Left cardiac atrium (tissue), 4 donors: ENCODE measurements around the gene ST6GALNAC6. TPM values are rescaled to one million over a fixed set of nuclear protein-coding genes. Genes with fewer than 3 reads are reported as not detected.
"Not testable (repeated sequence)": the region's sequence is repeated elsewhere in the genome, so short reads cannot be mapped to it uniquely, and the experiment has no call there.

Experiments
- ATAC-seq, 2 donors: fragments of 200-7000 bp; cut with Tn5 transposase; one replicate each; pipeline ENCODE4 v1.9.1; 2020; ENCODE audit warnings: mild to moderate bottlenecking in 2 of 2, moderate library complexity in 2 of 2
- DNase-seq: peaks from one replicate; pipeline ENCODE4 v3.0.0-alpha.2; 2020
- intact Hi-C, 2 donors: fragments of 100-400 bp; cut with DNase I; formaldehyde crosslinking; loops; one replicate each; pipeline versions ENCODE4 v1.14.1 to v1.15.1; 2022 to 2023
- total RNA-seq, 2 donors: library from RNA; stranded (reverse); fragmentation: NEBNext Ultra II Directional; extraction: Animal tissue kit (Norgen Biotek cat#: 25700); gene quantifications; one replicate each; pipeline ENCODE4 v1.2.1, GENCODE V29; 2021
- donor health status: DM: no; HTN: yes; CAD: no.
- donor health status: DM: no; HTN: yes; CAD: no; lungs with severe emphysema.
- donor health status: DM: yes; HTN: yes; CAD: no.
- donor health status: Dilated cardiomyopathy.

Gene ST6GALNAC6
- total RNA-seq, 2 donors from 2014 or later, result 56.7 to 71.7 TPM

- no peak for DNase-seq
- no peak for ATAC-seq
- intact Hi-C loops, result no loop called here
Measured at GRCh38 chr9:127880143-127880542, 19.3 kb downstream of the ST6GALNAC6 start.

GRCh38 chr9:127878652-127879390 lies 20.6 kb downstream of the ST6GALNAC6 start:
- DNase-seq, result no peak

GRCh38 chr9:127878001-127878651 lies 21.3 kb downstream of the ST6GALNAC6 start:
- intact Hi-C loops, result loop anchor here (5.0 to 10.0 kb wide), 2 partner anchors 39 to 73 kb away; partner anchors contain the start of genes FPGS (in 1 of the 2) and ST6GALNAC4 (in 1 of the 2)
- ATAC-seq, result peak in 1 of 2 donors; percentile 0
- no peak for DNase-seq

More at GRCh38 chr9:127878652-127879390, 20.6 kb downstream of the ST6GALNAC6 start:
- no peak for ATAC-seq
- intact Hi-C loops, result loop anchor here (5.0 to 10.0 kb wide), 2 partner anchors 38 to 74 kb away; partner anchors contain the start of genes FPGS (in 1 of the 2) and ST6GALNAC4 (in 1 of the 2)

- ATAC-seq (peak; percentile 81 to 83), DNase-seq (peak; percentile 88)
- intact Hi-C loops, result loop anchor here (5.0 to 10.0 kb wide), 2 partner anchors 40 to 73 kb away; partner anchors contain the start of genes FPGS (in 1 of the 2) and ST6GALNAC4 (in 1 of the 2)
Measured at GRCh38 chr9:127877566-127877998, 21.8 kb downstream of the ST6GALNAC6 start, which contains the start of gene AK1. AK1 (minus strand) TSS chr9:127877675; CDS start chr9:127874617, 3,058 bp downstream.

GRCh38 chr9:127876764-127877562 lies 22.4 kb downstream of the ST6GALNAC6 start:
- ATAC-seq, result peak; percentile 27 to 29
- no peak for DNase-seq
- intact Hi-C loops, result loop anchor here (5.0 to 10.0 kb wide), 2 partner anchors 40 to 72 kb away; partner anchors contain the start of genes FPGS (in 1 of the 2) and ST6GALNAC4 (in 1 of the 2)

GRCh38 chr9:127876026-127876763 lies 23.2 kb downstream of the ST6GALNAC6 start:
- no peak for DNase-seq

GRCh38 chr9:127875306-127875966 lies 24.0 kb downstream of the ST6GALNAC6 start:
- ATAC-seq (peak in 1 of 2 donors; percentile 9), DNase-seq (no peak)
- intact Hi-C loops, result loop anchor here (5.0 to 10.0 kb wide), 2 partner anchors 42 to 71 kb away; partner anchors contain the start of genes FPGS (in 1 of the 2) and ST6GALNAC4 (in 1 of the 2)

More at GRCh38 chr9:127876026-127876763, 23.2 kb downstream of the ST6GALNAC6 start:
- no peak for ATAC-seq
- intact Hi-C loops, result loop anchor here (5.0 to 10.0 kb wide), 2 partner anchors 41 to 71 kb away; partner anchors contain the start of genes FPGS (in 1 of the 2) and ST6GALNAC4 (in 1 of the 2)

GRCh38 chr9:127874301-127875221 lies 24.8 kb downstream of the ST6GALNAC6 start:
- peak; percentile 8 to 28 for ATAC-seq
- no peak for DNase-seq
- intact Hi-C loops, result loop anchor here (5.0 to 10.0 kb wide), 4 partner anchors 43 to 137 kb away; partner anchors contain the start of genes CDK9 (in 1 of the 2), FPGS (in 1 of the 2), ST6GALNAC4 (in 1 of the 2) and TOR2A (in 1 of the 2)

GRCh38 chr9:127873886-127874285 lies 25.5 kb downstream of the ST6GALNAC6 start:
- ATAC-seq, result peak; percentile 58 to 61
- intact Hi-C loops, result loop anchor here (5.0 to 10.0 kb wide), 3 partner anchors 69 to 137 kb away; partner anchors contain the start of genes CDK9 (in 1 of the 2), FPGS (in 1 of the 2) and TOR2A (in 1 of the 2)
- peak; percentile 89 for DNase-seq

- ATAC-seq (no peak), DNase-seq (no peak)
- intact Hi-C loops, result loop anchor here (5.0 to 10.0 kb wide), 3 partner anchors 68 to 136 kb away; partner anchors contain the start of genes CDK9 (in 1 of the 2), FPGS (in 1 of the 2) and TOR2A (in 1 of the 2)
Measured at GRCh38 chr9:127873223-127873691, 26.1 kb downstream of the ST6GALNAC6 start.

- intact Hi-C loops, result loop anchor here (5.0 to 10.0 kb wide), 3 partner anchors 68 to 135 kb away; partner anchors contain the start of genes CDK9 (in 1 of the 2), FPGS (in 1 of the 2) and TOR2A (in 1 of the 2)
- no peak for ATAC-seq
- no peak for DNase-seq
Measured at GRCh38 chr9:127872369-127873222, 26.8 kb downstream of the ST6GALNAC6 start.

GRCh38 chr9:127871531-127871930 lies 27.9 kb downstream of the ST6GALNAC6 start:
- DNase-seq (no peak), ATAC-seq (no peak)
- intact Hi-C loops, result loop anchor here (5.0 to 10.0 kb wide), 3 partner anchors 67 to 134 kb away; partner anchors contain the start of genes CDK9 (in 1 of the 2), FPGS (in 1 of the 2) and TOR2A (in 1 of the 2)

- intact Hi-C loops, result loop anchor here (5.0 to 10.0 kb wide), 3 partner anchors 66 to 134 kb away; partner anchors contain the start of genes CDK9 (in 1 of the 2), FPGS (in 1 of the 2) and TOR2A (in 1 of the 2)
- ATAC-seq (no peak), DNase-seq (no peak)
Measured at GRCh38 chr9:127870887-127871286, 28.5 kb downstream of the ST6GALNAC6 start.

GRCh38 chr9:127870153-127870491 lies 29.3 kb downstream of the ST6GALNAC6 start:
- not testable (repeated sequence) for ATAC-seq, DNase-seq
- intact Hi-C loops, result loop anchor here (5.0 to 10.0 kb wide), 3 partner anchors 65 to 133 kb away; partner anchors contain the start of genes CDK9 (in 1 of the 2), FPGS (in 1 of the 2) and TOR2A (in 1 of the 2)
